Fibroblast of skin of right biceps (primary cell): ENCODE results near the gene CCNK.

Experiments used
- DNase-seq: peaks from one replicate; pipeline ENCODE4 v3.0.0-alpha.2; 2013

CCNK gene

DNA sequence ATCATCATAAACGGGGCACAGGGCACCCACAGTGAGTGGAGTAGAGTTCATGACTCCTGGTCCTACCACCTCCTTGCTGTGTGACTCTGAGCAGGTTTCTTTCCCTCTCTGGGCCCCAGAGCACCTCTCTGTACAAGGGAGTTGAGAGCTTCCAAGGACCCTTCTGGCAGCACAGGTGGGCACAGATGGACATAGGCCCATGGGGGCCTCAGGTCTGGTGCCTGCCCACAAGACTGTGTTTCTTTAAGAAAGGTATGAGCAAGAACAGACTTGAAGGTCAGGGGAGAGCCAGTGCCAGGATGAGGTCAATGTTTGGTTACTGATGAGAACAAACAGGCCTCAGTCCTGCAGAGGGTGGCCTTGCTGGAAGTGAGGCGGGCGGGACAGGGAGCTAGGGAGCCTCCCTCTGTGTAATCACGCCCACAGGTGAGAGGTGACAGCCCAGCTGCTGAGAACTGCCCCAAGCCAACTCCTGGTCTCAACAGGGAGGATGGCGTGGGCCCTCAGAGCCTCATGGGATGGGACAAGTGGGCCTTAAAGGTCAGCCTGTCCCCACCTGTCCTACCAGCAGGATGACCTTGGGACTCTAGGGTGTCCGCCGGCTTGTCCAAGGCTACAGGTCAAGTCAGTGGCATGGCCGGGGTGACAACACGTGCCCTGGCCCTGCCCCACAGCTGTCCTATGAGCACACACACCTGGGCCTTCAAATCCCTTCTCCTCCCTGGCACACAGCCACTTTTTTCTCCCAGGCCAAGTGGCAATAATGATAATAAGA, 73.7 kb downstream of the CCNK start:
- DNase-seq, result no peak

DNA sequence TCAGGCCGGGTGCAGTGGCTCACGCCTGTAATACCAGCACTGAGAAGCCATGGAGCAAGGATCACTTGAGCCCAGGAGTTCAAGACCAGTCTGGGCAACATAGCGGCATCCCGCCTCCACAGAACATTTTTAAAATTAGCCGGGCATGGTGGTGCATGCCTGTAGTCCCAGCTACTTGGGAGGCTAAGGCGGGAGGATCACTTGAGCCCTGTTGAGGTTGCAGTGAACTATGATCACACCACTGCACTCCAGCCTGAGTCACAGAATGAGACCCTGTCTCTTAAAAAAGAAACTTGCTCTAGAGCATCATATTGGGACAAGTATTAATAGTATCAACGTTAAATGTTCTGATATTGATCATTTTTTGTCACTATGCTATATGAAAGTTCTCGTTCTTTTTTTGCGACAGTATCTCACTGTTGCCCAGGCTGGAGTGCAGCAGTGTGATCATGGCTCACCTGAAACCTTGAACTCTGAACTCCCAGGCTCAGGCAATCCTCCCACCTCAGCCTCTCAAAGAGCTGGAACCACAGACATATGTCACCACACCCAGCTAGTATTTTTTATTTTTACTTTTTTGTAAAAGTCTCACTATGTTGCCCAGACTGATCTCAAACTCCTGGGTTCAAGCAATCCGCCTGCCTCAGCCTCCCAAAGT, 75.1 kb downstream of the CCNK start:
- no peak for DNase-seq

DNA sequence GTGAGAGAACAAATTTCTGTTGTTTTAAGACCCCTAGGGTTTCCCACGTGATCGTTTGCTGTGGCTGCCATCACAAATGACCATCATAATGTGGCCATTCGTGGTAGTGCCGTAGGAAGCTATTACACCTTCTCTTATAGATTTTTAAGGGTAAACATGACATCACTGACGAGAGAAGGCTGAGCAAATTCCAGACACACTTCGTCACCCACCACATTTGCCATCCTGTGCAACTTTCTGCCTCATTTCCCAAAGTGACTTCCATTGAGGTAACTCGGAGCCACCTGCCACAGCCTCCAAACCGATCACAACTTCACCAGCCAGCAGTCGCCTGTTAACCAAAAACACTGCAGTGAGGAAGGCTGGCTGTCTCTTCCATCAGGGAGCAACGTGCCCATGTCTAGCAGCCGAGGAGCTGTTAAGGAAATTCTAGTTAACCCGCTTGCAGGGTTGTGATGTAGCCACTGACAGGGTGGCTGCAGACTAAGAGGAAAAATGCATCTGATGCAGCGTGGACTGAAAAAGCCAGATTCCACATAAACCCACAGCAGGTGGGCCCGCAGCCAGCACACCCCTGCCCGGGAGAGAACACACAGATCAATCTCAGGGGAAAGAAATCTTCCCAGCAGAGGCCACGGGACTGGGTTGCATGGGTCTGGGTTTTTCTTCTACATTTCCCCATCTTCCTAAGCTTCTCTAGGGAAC, 78.2 kb downstream of the CCNK start:
- DNase-seq, result peak; percentile 41

DNA sequence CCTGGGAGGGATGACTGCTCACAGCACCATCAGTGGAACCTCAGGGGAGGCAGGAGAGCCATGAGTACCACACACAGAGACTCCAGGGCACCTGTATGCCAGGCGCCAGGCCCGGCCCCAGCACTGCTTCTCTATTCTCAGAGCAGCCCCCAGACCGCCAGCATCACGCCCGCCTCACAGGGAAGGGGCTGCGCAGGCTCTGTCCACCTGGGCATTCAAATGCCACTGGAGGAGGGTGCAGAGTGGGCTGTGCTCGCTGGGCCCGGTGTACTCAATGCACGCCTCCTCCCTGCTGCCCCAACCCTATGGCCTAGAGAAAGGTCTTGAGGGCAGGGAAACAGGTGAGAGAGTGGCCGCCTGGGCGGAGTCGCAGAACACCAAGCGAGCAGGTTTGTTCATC, 79.2 kb downstream of the CCNK start:
- DNase-seq, result no peak

DNA sequence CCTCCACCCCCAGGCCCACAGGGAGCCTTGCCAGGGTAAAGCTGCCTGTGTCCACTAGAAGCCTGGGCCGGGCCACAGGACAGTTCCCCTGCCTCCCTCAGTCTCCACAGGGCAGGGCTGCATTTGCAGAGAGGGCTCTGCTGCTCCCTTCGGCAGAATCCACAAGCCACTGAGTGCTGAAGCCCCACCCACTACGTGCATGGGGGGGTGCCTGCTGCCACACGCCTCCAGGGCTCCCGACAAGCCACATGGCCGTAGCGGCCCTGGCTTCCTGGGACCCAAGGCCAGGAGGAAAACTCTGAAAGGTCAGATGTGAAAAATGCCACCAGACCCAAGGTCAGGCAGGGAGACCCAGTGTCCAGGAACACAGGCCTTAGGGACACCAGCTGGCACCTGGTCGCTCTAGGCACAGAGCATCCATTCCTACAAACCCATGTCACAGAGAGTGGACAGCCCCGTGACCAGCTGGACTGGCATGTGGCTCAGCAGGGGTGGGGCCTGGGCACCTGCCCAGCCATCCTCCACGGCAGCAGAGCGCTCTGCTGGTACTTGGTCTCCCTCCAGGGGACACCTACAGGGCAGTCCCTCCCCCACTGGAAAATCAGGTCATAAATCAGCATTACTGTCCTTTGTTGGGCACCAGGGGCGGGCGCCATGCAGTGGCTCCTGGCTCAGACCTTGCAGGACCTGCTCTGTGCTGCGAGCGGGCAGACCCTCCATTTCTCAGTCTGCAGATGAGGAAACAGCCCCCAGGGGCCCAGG, 79.9 kb downstream of the CCNK start:
- DNase-seq, result no peak

DNA sequence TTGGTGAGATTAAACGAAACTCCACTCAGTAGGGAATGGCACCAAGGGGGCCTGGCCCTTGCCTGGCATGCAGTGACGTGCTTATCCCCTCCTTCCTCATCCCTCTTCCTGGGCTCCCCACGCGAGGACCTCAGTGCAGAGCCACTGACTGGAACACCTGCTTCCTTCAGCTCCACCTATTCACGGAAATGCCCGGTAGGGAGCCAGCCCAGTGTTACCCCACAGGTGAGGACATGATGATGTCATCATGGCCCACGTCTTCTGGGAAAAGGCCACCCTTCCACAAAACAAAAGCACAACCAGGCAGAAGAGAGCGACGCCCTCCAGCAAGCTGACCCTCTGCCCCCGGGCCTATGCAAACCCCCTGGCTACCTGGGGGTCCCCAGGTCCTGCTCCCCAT, 80.7 kb downstream of the CCNK start:
- no peak for DNase-seq
